ENCODE measurements around the gene RELA.

RELA gene

GRCh38 chr11:65637794-65638419 lies 24.8 kb downstream of the RELA start, which contains the start of gene SIPA1:
Gene SIPA1, plus strand, starts transcription at chr11:65638101. Its CDS starts 2,821 bp downstream, at chr11:65640922.
- peak; percentile 14 for TF ChIP-seq CTCF (IDR thresholded peaks at IDR 0.05)
- H3K36me3 ChIP-seq (ENCODE audit: control insufficient read depth, insufficient read depth, low read length): no peaks in the 10 kb centered on the region
- no peaks in the 10 kb centered on the region for H3K9me3 ChIP-seq (ENCODE audit: control insufficient read depth, low read length)
- H2AFZ ChIP-seq: no peak within 1 kb of the TSS
- peak within 1 kb of the TSS; percentile 69 for H3K27ac ChIP-seq
- H3K79me2 ChIP-seq: no peaks in the 10 kb centered on the region
- H3K27me3 ChIP-seq (ENCODE audit: control insufficient read depth, insufficient read depth, low read length): no peaks in the 10 kb centered on the region
- no peak within 1 kb of the TSS for H3K9ac ChIP-seq
- H3K4me1 ChIP-seq: no peaks in the 10 kb centered on the region
- H3K4me2 ChIP-seq (ENCODE audit: low read length): peak within 1 kb of the TSS; percentile 65
- H3K4me3 ChIP-seq (ENCODE audit: low read depth, low read length): peak within 1 kb of the TSS; percentile 62

GRCh38 chr11:65637032-65637557 lies 25.6 kb downstream of the RELA start:
- Histone ChIP-seq H3K9me3 (ENCODE audit: control insufficient read depth, low read length) (no peaks in the 10 kb centered on the region), H3K79me2 (no peaks in the 10 kb centered on the region), H3K27ac (no peak overlapping the region), H3K9ac (no peak overlapping the region), H2AFZ (no peak overlapping the region), H3K27me3 (ENCODE audit: control insufficient read depth, insufficient read depth, low read length) (no peaks in the 10 kb centered on the region), H3K4me1 (no peaks in the 10 kb centered on the region), H3K4me3 (ENCODE audit: low read depth, low read length) (no peak overlapping the region), H3K36me3 (ENCODE audit: control insufficient read depth, insufficient read depth, low read length) (no peaks in the 10 kb centered on the region), H3K4me2 (ENCODE audit: low read length) (peak overlapping the region; percentile 65)
- no peak for TF ChIP-seq CTCF (IDR thresholded peaks at IDR 0.05)

GRCh38 chr11:65636108-65637031 lies 26.3 kb downstream of the RELA start:
- Histone ChIP-seq H3K4me1 (no peaks in the 10 kb centered on the region), H3K36me3 (ENCODE audit: control insufficient read depth, insufficient read depth, low read length) (no peaks in the 10 kb centered on the region)

DNA sequence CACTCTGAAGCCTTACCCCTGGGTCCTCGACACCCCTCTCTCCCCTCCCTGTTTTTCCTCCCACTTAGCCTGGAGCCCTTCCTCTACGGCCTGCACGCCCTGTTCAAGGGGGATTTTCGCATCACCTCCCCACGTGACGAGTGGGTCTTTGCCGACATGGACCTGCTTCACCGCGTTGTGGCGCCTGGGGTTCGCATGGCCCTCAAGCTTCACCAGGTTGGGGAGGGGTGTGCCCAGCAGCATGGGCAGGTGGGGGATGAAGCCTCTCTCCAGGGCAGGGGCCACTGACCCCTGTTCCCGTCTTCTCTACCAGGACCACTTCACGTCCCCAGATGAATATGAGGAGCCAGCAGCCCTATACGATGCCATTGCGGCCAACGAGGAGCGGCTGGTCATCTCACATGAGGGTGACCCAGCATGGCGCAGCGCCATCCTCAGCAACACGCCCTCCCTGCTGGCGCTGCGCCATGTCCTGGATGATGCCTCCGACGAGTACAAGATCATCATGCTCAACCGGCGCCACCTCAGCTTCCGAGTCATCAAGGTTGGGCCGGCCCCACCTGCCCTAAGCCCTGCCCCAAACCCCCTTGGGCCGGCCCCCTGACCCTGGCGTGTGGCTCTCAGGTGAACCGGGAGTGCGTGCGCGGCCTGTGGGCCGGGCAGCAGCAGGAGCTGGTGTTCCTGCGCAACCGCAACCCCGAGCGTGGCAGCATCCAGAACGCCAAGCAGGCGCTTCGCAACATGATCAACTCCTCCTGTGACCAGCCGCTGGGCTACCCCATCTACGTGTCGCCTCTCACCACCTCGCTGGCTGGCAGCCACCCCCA lies 27.6 kb downstream of the RELA start:
- Histone ChIP-seq H3K4me2 (ENCODE audit: low read length) (no peak overlapping the region), H3K36me3 (ENCODE audit: control insufficient read depth, insufficient read depth, low read length) (no peaks in the 10 kb centered on the region), H3K79me2 (no peaks in the 10 kb centered on the region), H3K27ac (no peak overlapping the region), H2AFZ (no peak overlapping the region), H3K9ac (no peak overlapping the region), H3K9me3 (ENCODE audit: control insufficient read depth, low read length) (no peaks in the 10 kb centered on the region), H3K4me3 (ENCODE audit: low read depth, low read length) (no peak overlapping the region), H3K27me3 (ENCODE audit: control insufficient read depth, insufficient read depth, low read length) (no peaks in the 10 kb centered on the region), H3K4me1 (no peaks in the 10 kb centered on the region)
- no peak for TF ChIP-seq CTCF (IDR thresholded peaks at IDR 0.05)

More at GRCh38 chr11:65636108-65637031, 26.3 kb downstream of the RELA start:
- TF ChIP-seq CTCF (IDR thresholded peaks at IDR 0.05): no peak
- H3K27ac ChIP-seq: no peak overlapping the region
- H3K27me3 ChIP-seq (ENCODE audit: control insufficient read depth, insufficient read depth, low read length): no peaks in the 10 kb centered on the region
- no peak overlapping the region for H2AFZ ChIP-seq
- H3K9me3 ChIP-seq (ENCODE audit: control insufficient read depth, low read length): no peaks in the 10 kb centered on the region
- no peak overlapping the region for H3K4me3 ChIP-seq (ENCODE audit: low read depth, low read length)
- H3K9ac ChIP-seq: no peak overlapping the region
- H3K4me2 ChIP-seq (ENCODE audit: low read length): no peak overlapping the region
- no peaks in the 10 kb centered on the region for H3K79me2 ChIP-seq
